Measurements from ENCODE around the gene STXBP5.

Gene STXBP5

DNA sequence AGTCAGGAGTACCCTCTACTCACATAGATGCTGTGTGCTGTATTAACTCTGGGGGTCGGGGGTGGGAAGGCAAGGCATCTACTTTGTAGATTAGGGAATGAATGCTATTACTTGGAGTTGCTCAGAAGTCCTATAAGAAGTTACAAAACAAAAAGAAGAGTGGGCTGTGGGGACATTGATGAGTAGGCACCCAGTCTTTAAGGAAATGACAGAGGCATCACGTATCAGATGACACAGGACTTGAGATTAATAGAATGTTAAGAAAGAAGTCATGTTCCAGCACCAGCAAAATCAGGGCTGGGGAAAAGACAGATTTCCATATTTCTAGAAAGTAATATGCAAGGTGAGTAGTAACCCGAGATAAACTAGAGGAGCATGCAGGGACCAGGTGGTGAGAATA lies 19.0 kb upstream of the STXBP5 start:
- no peaks in the 10 kb centered on the region for H3K4me1 ChIP-seq (ENCODE audit: control insufficient read depth in 1 of 2, insufficient read depth in 2 of 2, low read length in 2 of 2)
- no peak overlapping the region for H3K4me2 ChIP-seq (ENCODE audit: low read length)
- H2BK120ac ChIP-seq (ENCODE audit: insufficient read depth, low read length, poor library complexity): no peak overlapping the region
- H2BK5ac ChIP-seq (ENCODE audit: low read depth, low read length, poor library complexity): no peak overlapping the region
- H4K8ac ChIP-seq (ENCODE audit: low read depth, low read length): no peak overlapping the region
- H3K27me3 ChIP-seq (ENCODE audit: insufficient read depth, low read length): no peaks in the 10 kb centered on the region
- no peak overlapping the region for H2AFZ ChIP-seq (ENCODE audit: insufficient read depth, low read length, poor library complexity)
- no peak overlapping the region for H3K4me3 ChIP-seq (ENCODE audit: low read depth, low read length)
- DNase-seq: no peak
- H3K36me3 ChIP-seq (ENCODE audit: control insufficient read depth in 1 of 2, insufficient read depth in 2 of 2, low read length in 2 of 2): no peaks in the 10 kb centered on the region
- H2BK12ac ChIP-seq (ENCODE audit: low read length): no peak overlapping the region
- no peaks in the 10 kb centered on the region for H3K79me1 ChIP-seq (ENCODE audit: low read length)
- no peak overlapping the region for H3K4ac ChIP-seq (ENCODE audit: low read depth, low read length)
- H4K91ac ChIP-seq (ENCODE audit: low read depth, low read length): no peak overlapping the region
- no peak overlapping the region for H3K9ac ChIP-seq (ENCODE audit: low read length)
- no CpG with 5 or more reads among the region's 3 CpGs for WGBS (ENCODE audit: extremely low coverage, insufficient coverage, insufficient read length)
- no peaks in the 10 kb centered on the region for H3K9me3 ChIP-seq (ENCODE audit: insufficient read depth, low read depth, low read length)
- no peak overlapping the region for H2AK5ac ChIP-seq (ENCODE audit: low read length)
- no peak overlapping the region for H4K12ac ChIP-seq (ENCODE audit: low read depth, low read length)
- no peak overlapping the region for H3K18ac ChIP-seq (ENCODE audit: low read length)
- no peaks in the 10 kb centered on the region for H3K79me2 ChIP-seq (ENCODE audit: control insufficient read depth, insufficient read depth, low read length, poor library complexity)
- H3K27ac ChIP-seq (ENCODE audit: low read depth, low read length): no peak overlapping the region
- H3K23ac ChIP-seq (ENCODE audit: low read length): no peak overlapping the region
- H3K14ac ChIP-seq (ENCODE audit: low read length): no peak overlapping the region

DNA sequence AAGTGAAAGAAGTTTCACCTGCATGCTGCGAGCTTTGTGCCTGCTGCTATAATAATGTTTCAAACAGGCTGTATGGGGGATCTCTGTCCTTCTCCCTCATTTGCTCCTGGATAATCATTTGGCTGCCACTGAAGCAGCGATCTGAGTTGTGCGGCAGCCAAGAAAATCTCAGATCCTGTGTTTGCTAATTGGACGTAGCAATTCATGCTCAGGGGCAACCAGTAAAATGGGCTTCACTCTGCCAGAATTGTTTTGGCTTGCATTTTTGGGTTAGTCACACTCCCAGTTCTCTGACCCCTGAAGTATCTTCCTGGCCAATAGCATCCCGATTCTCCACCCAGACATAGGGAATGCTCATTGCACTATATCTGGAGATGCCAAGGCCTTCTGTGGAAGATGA lies 13.7 kb upstream of the STXBP5 start:
- Histone ChIP-seq H2AFZ (ENCODE audit: insufficient read depth, low read length, poor library complexity) (no peak overlapping the region), H2BK12ac (ENCODE audit: low read length) (no peak overlapping the region), H3K9me3 (ENCODE audit: insufficient read depth, low read depth, low read length) (no peaks in the 10 kb centered on the region), H2BK120ac (ENCODE audit: insufficient read depth, low read length, poor library complexity) (no peak overlapping the region), H2BK5ac (ENCODE audit: low read depth, low read length, poor library complexity) (no peak overlapping the region), H3K27me3 (ENCODE audit: insufficient read depth, low read length) (no peaks in the 10 kb centered on the region), H3K23ac (ENCODE audit: low read length) (no peak overlapping the region), H4K8ac (ENCODE audit: low read depth, low read length) (no peak overlapping the region), H3K4me2 (ENCODE audit: low read length) (no peak overlapping the region), H3K79me1 (ENCODE audit: low read length) (no peaks in the 10 kb centered on the region), H3K4ac (ENCODE audit: low read depth, low read length) (no peak overlapping the region), H3K79me2 (ENCODE audit: control insufficient read depth, insufficient read depth, low read length, poor library complexity) (no peaks in the 10 kb centered on the region), H2AK5ac (ENCODE audit: low read length) (no peak overlapping the region), H4K12ac (ENCODE audit: low read depth, low read length) (no peak overlapping the region), H3K4me3 (ENCODE audit: low read depth, low read length) (no peak overlapping the region), H3K9ac (ENCODE audit: low read length) (no peak overlapping the region), H4K91ac (ENCODE audit: low read depth, low read length) (no peak overlapping the region), H3K27ac (ENCODE audit: low read depth, low read length) (no peak overlapping the region), H3K4me1 (ENCODE audit: control insufficient read depth in 1 of 2, insufficient read depth in 2 of 2, low read length in 2 of 2) (no peaks in the 10 kb centered on the region), H3K14ac (ENCODE audit: low read length) (no peak overlapping the region), H3K36me3 (ENCODE audit: control insufficient read depth in 1 of 2, insufficient read depth in 2 of 2, low read length in 2 of 2) (no peaks in the 10 kb centered on the region), H3K18ac (ENCODE audit: low read length) (no peak overlapping the region)
- WGBS (ENCODE audit: extremely low coverage, insufficient coverage, insufficient read length): no CpG with 5 or more reads among the region's 5 CpGs
- no peak for DNase-seq

DNA sequence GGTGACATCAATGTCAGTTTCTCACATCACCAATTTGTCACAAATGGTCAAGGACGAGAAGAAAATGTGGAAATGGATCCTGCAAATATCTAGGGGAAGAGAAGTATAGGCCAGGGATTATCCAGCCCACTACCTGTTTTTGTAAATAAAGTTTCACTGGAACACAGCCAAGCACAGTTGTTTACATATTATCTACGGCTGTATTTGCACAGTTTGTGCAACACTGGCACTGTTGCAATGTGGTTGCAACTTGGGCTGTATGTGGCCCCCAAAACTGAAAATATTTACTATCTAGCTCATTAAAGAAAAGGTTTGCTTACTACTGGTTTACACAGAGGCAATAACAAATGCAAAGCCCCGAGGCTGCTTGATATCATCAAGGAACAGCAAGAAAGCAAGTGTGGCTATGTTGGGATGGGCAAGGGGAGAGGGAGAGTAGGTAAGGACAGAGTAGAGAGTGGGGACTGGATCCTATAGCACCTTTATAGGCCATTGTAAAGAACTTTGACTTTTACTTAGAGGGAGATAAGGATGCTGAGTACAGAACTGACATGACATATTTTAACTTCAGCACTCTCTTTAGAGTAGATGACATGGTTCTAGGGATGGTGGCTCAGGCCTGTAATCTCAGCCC lies 11.8 kb upstream of the STXBP5 start:
- no peak overlapping the region for H3K14ac ChIP-seq (ENCODE audit: low read length)
- no peaks in the 10 kb centered on the region for H3K4me1 ChIP-seq (ENCODE audit: control insufficient read depth in 1 of 2, insufficient read depth in 2 of 2, low read length in 2 of 2)
- H2AFZ ChIP-seq (ENCODE audit: insufficient read depth, low read length, poor library complexity): no peak overlapping the region
- no peak overlapping the region for H4K8ac ChIP-seq (ENCODE audit: low read depth, low read length)
- no peak overlapping the region for H4K12ac ChIP-seq (ENCODE audit: low read depth, low read length)
- no peak for DNase-seq
- no peaks in the 10 kb centered on the region for H3K79me1 ChIP-seq (ENCODE audit: low read length)
- H3K18ac ChIP-seq (ENCODE audit: low read length): no peak overlapping the region
- no peak overlapping the region for H3K4me2 ChIP-seq (ENCODE audit: low read length)
- H2BK120ac ChIP-seq (ENCODE audit: insufficient read depth, low read length, poor library complexity): no peak overlapping the region
- no CpG with 5 or more reads among the region's 3 CpGs for WGBS (ENCODE audit: extremely low coverage, insufficient coverage, insufficient read length)
- H3K4ac ChIP-seq (ENCODE audit: low read depth, low read length): no peak overlapping the region
- H4K91ac ChIP-seq (ENCODE audit: low read depth, low read length): no peak overlapping the region
- no peak overlapping the region for H3K27ac ChIP-seq (ENCODE audit: low read depth, low read length)
- H2BK5ac ChIP-seq (ENCODE audit: low read depth, low read length, poor library complexity): no peak overlapping the region
- no peak overlapping the region for H2AK5ac ChIP-seq (ENCODE audit: low read length)
- H2BK12ac ChIP-seq (ENCODE audit: low read length): no peak overlapping the region
- H3K27me3 ChIP-seq (ENCODE audit: insufficient read depth, low read length): no peaks in the 10 kb centered on the region
- no peaks in the 10 kb centered on the region for H3K79me2 ChIP-seq (ENCODE audit: control insufficient read depth, insufficient read depth, low read length, poor library complexity)
- H3K36me3 ChIP-seq (ENCODE audit: control insufficient read depth in 1 of 2, insufficient read depth in 2 of 2, low read length in 2 of 2): no peaks in the 10 kb centered on the region
- no peak overlapping the region for H3K9ac ChIP-seq (ENCODE audit: low read length)
- no peak overlapping the region for H3K23ac ChIP-seq (ENCODE audit: low read length)
- H3K4me3 ChIP-seq (ENCODE audit: low read depth, low read length): no peak overlapping the region
- H3K9me3 ChIP-seq (ENCODE audit: insufficient read depth, low read depth, low read length): no peaks in the 10 kb centered on the region

DNA sequence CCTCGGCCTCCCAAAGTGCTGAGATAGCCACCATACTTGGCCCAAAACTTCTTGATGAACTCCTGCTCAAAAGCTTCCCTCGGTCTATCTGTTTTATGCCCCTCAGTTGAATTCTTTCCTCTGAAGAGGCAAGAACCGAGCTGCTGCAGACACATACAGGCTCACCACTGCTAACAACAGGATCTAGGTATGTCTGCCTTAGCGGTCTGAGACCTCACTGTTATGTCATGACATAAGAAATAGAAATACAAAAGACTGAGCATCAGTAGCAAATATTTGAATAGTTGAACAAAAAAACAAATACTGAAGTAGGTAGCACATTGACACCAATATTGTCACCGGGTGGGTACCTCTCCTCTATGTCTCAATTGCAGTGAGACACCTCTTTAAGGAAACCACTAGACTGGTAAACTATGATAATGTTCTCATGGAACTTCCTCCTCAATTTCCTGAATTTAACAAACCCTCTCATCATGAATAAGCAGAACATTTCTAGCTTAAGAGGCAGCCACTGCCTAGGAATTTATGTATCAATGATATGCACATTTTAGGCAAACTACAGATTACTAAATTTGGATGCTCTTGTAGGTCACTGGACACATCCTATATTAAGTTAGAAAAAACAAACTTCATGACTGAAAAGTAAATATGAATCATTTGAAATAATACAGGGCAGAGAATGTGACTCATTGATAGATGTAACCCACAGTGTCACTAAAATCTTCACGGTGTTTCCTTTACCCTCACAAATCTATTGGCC lies 9.4 kb upstream of the STXBP5 start:
- Histone ChIP-seq H2BK120ac (ENCODE audit: insufficient read depth, low read length, poor library complexity) (no peak overlapping the region), H3K9me3 (ENCODE audit: insufficient read depth, low read depth, low read length) (no peaks in the 10 kb centered on the region), H4K8ac (ENCODE audit: low read depth, low read length) (no peak overlapping the region), H3K18ac (ENCODE audit: low read length) (no peak overlapping the region), H2BK12ac (ENCODE audit: low read length) (no peak overlapping the region), H3K23ac (ENCODE audit: low read length) (no peak overlapping the region), H3K4me1 (ENCODE audit: control insufficient read depth in 1 of 2, insufficient read depth in 2 of 2, low read length in 2 of 2) (no peaks in the 10 kb centered on the region), H3K36me3 (ENCODE audit: control insufficient read depth in 1 of 2, insufficient read depth in 2 of 2, low read length in 2 of 2) (no peaks in the 10 kb centered on the region), H4K91ac (ENCODE audit: low read depth, low read length) (no peak overlapping the region), H3K9ac (ENCODE audit: low read length) (no peak overlapping the region), H3K14ac (ENCODE audit: low read length) (no peak overlapping the region), H2AK5ac (ENCODE audit: low read length) (no peak overlapping the region), H4K12ac (ENCODE audit: low read depth, low read length) (no peak overlapping the region), H3K79me1 (ENCODE audit: low read length) (no peaks in the 10 kb centered on the region), H3K4ac (ENCODE audit: low read depth, low read length) (no peak overlapping the region), H3K27me3 (ENCODE audit: insufficient read depth, low read length) (no peaks in the 10 kb centered on the region), H3K4me3 (ENCODE audit: low read depth, low read length) (no peak overlapping the region), H3K4me2 (ENCODE audit: low read length) (no peak overlapping the region), H3K27ac (ENCODE audit: low read depth, low read length) (no peak overlapping the region), H2BK5ac (ENCODE audit: low read depth, low read length, poor library complexity) (no peak overlapping the region), H3K79me2 (ENCODE audit: control insufficient read depth, insufficient read depth, low read length, poor library complexity) (no peaks in the 10 kb centered on the region), H2AFZ (ENCODE audit: insufficient read depth, low read length, poor library complexity) (no peak overlapping the region)
- no peak for DNase-seq
- no CpG with 5 or more reads among the region's 6 CpGs for WGBS (ENCODE audit: extremely low coverage, insufficient coverage, insufficient read length)
